ACHN (cell line): ENCODE measurements around the gene TEKT5.
A peak's percentile ranks its signal among the peaks of the same experiment; 100 is the strongest.

Experiments used
- DNase-seq: peaks from one replicate; pipeline ENCODE4 v3.0.0-alpha.2; 2015
- in situ Hi-C: cut with HindIII; loops from 2 replicates; pipeline ENCODE4 v1.10.0; 2017; ENCODE audit warnings: low sequenced_read_pairs, low pct_ligation_motif_present, low pct_unique_long_range_greater_than_20kb

Gene TEKT5

DNA sequence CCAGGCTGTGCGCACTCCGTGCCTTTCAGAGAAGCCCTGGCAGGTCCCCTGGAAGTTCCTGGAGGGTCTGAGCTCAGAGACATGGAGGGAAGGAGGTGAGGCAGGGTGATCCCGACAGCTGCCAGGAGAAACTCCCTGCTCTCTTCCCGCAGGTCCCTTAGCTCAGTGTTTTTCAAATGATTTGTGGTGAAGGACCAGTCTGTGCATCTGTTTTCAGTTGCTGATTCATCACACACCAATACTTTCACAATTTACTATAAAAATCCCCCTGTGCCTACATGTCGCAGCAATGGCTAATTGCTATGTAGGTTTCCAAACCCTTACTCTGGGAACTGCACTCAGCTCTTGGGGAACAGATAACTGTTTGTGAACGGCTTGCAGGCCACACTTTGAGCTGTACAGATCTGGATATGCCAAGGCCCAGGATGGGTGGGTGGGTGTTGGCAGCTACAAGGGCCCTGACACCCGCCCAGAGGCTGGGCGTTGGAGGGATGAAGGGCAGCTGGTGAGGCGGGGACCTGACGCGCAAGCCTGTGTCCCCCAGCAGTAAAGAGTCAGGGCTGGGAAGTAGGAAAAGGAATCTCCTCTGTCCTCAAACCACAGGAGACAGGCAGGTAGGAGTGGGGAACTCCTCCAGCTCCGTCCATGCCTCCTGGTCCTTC lies 93.8 kb downstream of the TEKT5 start:
- DNase-seq, result no peak
- in situ Hi-C loops, result no loop called here

DNA sequence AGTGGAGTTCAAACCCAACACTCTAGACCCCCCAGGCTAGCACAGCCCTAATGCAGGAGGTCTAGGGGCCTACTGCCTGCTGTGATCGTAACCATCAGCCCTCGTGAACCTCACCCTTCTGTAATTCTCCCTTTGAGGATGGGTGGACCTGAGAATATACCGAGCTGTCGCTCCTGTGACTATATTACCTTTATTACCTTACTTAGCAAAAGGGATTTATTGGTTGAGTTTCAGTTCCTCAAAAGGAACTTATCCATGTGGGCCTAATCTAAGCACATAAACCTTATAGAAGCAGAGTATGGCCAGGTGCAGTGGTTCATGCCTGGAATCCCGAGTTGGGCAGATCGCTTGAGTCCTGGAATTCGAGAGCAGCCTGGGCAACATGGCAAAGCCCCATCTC lies 95.1 kb downstream of the TEKT5 start:
- no peak for DNase-seq
- in situ Hi-C loops, result no loop called here

DNA sequence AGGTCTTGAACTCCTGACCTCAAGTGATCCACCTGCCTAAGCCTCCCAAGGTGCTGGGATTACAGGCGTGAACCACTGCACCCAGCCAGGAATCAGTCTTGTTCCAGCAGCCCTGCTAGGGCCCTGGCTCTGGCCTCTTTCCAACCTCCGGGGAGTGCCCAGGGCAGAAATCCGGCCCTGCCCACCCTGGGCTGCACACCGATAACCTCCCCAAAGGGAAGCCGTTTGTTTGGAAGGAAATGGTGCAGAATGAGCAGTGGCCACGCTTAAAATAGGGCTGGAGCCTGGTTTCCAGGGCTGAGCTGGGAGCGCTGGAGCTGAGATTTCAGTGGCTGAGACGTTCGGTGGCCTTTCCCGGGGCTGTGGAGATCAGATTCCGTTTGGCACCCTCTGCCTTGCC lies 96.6 kb downstream of the TEKT5 start:
- no peak for DNase-seq
- in situ Hi-C loops, result no loop called here

DNA sequence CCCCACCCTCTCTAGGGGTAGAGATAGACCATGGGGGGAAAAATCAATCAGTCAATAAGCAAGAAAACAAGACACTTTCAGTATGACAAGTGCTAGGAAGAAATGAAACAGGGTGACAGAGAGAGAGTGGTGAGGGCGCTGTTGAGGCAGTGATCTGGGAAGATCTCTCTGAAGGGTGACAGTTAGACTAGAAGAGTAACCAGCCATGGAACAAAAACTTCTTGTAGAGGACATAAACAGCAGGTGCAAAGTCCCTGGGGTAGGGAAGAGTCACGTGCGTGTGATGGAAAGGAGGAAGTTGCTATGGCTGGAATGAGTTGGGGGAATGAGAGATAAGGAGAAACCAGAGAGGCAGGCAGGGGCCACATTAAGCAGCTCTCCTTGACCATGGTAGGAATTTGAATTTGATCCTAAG lies 97.5 kb downstream of the TEKT5 start:
- in situ Hi-C loops, result no loop called here
- DNase-seq, result no peak

DNA sequence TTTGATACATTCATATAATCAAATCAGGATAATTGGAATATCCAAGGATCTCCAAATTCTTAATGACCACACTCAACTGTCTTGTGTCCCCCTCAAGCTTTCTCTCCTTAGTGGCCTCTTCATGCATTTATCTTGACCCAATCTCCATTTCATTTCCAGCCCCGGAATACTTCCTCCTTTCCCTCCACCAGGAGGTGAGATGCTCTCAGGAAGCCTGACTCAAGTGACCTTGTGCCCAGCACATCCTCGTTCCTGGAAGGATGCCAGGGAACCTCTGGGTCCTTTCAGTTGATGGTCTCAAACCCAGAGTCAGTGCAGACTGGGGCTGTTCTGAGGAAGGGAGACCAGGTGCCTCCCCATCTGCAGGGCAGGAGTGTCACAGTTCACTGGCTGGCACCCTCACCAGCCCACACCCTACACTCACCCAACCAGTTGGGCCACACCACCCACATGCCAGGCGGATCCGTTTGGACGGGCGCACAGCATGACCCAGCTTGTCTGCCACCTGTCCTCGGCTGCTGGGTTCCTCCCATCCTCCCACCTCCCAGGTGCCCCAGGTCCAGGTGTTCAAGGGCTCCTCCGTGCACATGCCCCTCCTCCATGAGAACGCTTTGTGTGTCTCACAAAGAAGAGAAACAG lies 100.3 kb downstream of the TEKT5 start:
- no peak for DNase-seq
- in situ Hi-C loops, result no loop called here

DNA sequence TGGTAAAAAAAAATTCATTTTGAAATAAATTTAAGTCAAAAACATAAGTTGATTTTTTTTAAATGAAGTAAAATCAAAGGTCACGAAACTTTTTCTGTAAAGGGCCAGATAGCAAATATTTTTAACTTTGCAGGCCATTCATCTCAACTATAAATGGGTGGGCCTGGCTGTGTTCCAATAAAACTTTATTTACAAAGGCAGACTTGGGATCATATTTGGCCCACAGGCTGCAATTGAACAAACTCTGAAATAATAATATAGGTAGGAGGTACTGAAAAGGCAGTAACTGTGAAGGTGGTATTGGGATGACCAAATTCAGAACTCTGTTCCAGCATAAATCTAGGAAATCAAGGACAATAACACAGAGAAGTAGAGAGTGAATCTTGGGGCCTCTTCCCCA lies 102.1 kb downstream of the TEKT5 start:
- DNase-seq, result no peak
- in situ Hi-C loops, result no loop called here

DNA sequence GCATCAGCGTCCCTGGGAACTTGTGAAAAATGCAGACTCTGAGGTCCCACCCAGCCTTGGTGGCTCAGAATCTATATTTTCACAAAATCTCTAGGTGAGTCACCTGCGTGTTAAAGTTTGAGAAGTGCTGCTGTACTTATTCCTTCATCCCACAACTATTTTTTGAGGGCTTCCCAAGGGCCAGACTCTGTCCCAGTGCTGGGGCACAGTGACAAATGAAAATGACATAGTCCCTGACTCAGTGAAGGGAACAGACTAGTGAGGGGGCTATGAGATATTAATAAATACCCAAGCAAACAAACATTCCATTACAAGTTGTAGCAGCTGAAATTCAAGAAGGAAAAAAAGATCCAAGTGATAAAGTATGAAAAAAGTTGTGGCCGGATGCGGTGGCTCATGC lies 104.4 kb downstream of the TEKT5 start:
- in situ Hi-C loops, result no loop called here
- no peak for DNase-seq

DNA sequence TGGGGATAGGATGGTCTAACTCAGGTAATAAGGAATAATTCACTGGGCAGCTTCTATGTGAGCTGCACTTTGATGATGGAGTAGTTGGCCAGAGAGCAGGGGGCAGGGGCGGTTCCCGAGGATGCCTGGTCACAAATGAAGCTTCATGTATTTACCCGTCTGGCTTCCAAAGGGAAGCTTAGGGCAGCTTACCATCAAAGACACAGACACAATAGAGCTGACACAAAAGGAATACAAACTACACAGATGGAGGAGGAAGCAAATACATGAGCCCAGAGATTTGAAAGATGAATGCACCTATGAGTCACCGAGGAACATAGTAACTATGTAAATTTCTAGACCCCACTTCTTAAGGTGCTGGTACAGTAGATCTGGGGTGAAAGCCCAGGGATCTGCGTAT lies 105.6 kb downstream of the TEKT5 start:
- in situ Hi-C loops, result no loop called here

DNA sequence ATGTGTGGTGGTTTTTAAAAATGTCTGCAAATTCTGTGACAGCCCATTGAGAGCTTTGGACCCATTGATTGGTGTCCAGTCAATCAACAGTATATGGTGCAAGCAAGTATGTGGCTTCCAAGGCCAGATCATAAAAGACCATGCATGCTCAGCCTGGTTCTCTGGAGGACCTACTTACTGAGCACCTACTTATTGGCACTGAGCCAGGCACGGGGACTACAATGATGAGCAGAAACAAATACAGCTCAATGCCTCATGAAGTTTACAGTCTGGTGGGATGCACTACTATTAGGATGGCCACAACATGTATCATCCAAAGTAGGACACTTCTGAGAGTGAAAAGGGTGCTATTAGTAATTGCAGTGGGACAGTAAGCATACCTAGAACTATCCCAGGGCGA lies 107.1 kb downstream of the TEKT5 start:
- in situ Hi-C loops, result no loop called here
- DNase-seq, result no peak

More for the DNA sequence above, 105.6 kb downstream of the TEKT5 start:
- no peak for DNase-seq

DNA sequence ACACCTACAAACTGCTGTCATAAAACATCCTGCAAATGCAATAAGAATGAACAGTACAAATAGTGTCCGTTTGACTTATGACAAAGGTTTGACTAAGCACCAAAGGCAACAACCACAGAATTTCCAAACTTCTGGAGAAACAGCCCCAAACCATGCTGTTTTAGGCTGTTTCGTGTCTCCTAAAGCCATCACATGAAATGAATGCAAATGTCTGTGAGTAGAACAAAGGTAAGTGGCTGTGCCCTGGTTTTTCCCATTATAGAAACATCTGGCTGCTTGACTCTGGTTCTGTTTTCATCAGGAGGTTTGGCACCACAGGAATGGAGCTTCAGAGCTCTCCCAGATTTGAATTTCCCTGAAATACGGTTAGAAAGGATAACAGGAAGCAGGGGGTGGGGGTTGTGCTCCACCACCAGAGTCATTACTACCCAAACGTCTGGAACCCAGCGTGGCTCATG lies 109.7 kb downstream of the TEKT5 start:
- in situ Hi-C loops, result no loop called here
- DNase-seq, result no peak

DNA sequence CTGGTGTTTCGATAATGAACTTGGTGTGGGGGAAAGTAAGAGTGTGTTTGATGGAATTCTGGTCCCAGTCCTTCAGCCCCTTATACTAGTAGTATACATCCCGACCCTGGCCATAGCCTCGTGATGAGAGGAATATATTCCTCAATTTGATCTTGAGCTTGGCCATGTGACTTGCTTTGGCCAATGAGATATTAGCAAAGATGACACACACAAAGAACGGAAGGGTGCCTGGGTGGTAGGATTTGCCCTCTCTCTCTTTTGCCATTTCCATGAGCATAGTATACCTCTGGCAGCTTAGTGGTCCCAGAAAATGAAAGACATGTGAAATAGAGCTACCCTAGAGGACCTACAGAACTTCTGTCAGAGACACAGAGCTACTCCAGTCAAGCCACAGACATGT lies 111.5 kb downstream of the TEKT5 start:
- in situ Hi-C loops, result no loop called here
- no peak for DNase-seq

DNA sequence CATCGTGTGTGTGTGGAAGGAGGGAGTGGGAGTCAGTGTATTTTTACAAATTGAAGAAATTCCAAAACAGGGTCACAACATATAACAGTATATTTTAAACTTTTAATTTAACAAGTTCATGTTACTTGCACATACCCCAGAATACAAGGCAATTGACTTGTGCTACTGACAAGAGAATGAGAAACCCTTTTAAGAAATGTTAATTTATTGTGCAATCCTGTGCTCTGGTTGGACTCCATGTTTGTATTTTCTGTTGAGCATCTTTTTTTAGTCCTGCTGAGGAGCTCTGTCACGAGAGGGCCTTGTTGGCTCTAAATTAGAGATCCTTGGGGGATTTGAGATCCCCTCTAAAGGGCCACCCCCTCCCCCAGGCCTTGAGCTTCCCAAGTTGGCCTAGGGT lies 113.2 kb downstream of the TEKT5 start:
- no peak for DNase-seq
- in situ Hi-C loops, result no loop called here

DNA sequence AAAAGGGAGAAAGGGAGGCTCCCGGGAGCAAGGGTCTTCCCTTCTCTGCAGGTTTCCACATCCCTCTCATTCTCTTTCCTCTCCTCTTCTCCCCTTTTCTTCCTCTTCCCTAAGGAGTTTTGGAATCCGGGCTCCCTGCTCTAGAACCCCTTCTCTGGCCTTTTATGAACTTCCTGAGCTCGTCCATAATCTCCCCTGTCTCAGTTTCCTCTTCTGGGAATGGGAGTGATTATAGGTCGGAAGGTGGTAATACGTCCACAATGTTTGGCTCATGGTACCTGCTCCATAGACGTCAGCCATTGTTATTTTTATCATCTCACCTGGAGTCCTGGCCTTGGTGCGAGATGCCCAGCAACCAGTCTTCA lies 113.9 kb downstream of the TEKT5 start:
- in situ Hi-C loops, result no loop called here
- DNase-seq, result no peak

DNA sequence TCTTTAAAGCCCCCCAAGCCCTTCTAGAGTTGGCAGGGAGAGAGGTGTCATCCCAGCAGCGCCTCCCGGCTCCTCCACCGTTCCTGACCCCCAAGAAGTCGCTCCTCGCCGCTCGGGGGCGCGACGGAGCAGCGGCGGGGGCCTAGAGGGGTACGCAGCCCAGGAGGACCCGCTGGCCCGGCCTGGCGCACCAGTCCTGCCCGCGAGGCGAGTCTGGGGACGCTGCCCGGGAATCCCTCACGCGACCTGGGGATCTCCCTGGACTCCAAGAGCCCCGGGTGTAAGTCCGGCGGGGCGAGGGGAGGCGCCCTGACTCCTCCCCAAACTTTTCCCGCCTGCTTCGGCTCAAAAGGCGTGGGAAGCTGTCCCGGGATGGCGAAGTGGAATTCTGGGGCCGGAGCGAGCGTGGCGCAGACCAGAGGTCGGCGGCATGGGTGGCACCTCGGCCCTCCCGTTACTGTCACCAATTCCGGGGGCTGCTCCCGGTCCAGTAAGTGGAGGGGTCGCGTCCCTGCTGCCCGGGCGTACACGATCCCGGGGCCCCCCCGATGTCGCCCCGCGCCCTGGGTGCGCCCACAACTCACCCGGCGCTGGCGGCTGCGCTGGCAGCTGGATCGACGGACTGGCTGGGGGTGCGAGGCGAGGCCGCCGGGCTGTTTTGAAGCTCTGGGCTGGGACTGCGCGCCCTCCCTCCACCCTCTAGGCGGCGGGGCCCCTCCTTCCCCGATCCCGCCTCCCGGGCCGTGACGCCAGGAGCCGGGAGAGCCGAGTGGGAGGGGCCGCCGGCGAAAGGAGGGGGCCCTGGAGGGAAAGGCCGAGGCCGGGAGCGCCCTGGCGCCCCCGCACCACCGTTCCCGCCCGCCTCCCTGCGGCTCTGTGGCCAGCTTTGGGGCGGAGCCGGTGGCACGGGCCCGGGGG lies 114.5 kb downstream of the TEKT5 start, which contains the start of gene EMP2:
Gene EMP2, minus strand, starts transcription at position 634 of the 918 bp plus-strand sequence. CDS start 32,981 bp downstream, outside the sequence.
- in situ Hi-C loops, result no loop called here
- peak; percentile 87 for DNase-seq

DNA sequence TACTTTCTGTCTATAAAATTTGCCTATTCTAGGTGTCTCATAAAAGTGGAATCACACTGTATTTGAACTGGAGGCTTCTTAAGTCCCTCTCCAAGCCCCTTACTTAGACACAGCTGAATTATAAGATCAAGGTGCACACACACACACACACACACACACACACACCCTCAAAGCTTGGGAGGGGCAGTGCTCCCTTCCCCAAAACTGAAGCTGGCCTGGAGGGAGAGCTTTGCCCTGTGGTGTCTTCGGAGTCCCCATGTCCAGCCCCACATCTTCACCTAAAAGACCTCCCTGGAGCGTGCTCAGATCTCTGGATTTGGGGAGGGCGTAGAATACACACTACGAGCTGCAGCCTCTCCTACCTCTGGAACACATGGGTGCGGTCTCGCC lies 115.2 kb downstream of the TEKT5 start:
- DNase-seq, result no peak
- in situ Hi-C loops, result no loop called here

DNA sequence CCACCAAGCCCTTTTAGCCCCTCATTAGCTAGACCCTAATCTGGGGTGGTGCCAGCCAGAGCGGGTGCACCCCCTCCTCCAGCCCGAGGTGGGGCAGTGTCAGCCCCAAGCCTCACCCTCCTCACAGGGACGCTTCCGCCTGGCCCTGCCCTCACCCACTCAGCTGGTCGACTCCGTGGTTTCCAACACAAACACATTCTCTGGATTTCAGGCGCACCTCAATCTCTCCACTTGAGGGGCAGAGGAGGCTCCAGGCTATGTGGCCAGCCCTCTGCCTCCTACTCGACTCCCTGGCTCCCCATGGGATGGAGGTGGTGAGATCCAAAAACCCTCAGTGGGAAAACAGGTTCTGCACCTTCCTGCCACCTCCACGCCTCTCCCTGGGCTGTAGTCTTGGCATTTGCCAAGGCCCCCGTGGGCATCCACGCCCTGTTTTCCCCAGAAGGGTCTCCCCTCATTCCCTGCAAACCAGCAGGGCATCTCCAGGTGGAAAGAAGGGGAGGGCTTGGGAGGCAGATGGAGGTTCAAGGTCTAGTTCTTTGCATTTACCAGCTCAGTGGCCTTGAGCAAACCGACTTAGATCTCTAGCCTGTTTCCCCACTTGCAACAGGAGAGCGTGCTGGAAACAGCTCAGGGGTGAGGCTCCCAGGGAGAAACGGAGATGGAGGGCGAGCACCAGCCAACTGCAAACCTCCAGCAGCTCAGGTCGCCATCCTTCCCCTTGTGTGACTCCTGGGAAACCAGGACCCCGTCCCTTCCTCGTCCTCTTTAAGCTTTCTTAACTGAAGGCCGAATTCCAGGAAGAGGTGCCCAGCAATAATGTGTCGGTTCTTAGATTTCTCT lies 116.0 kb downstream of the TEKT5 start:
- no peak for DNase-seq
- in situ Hi-C loops, result no loop called here
